Ishikawa (cell line): Measurements from ENCODE around the gene MOGAT1.

Experiments
- CEBPB ChIP-seq: IDR thresholded peaks from 2 replicates; pipeline ENCODE4 v1.6.1; 2012
- CREB1 ChIP-seq: IDR thresholded peaks from 2 replicates; pipeline ENCODE4 v1.6.1; 2012; ENCODE audit warnings: low read depth
- EGR1 ChIP-seq: IDR thresholded peaks from 2 replicates; pipeline ENCODE4 v1.6.1; 2012
- EP300 ChIP-seq: IDR thresholded peaks from 2 replicates; pipeline ENCODE4 v1.6.1; 2012; ENCODE audit warnings: borderline replicate concordance
- FOXM1 ChIP-seq: IDR thresholded peaks from 2 replicates; pipeline ENCODE4 v1.6.1; 2012; ENCODE audit warnings: low read depth, borderline replicate concordance
- MAX ChIP-seq: IDR thresholded peaks from 2 replicates; pipeline ENCODE4 v1.6.1; 2012
- NFIC ChIP-seq: IDR thresholded peaks from 2 replicates; pipeline ENCODE4 v1.6.1; 2012
- RAD21 ChIP-seq: IDR thresholded peaks from 2 replicates; pipeline ENCODE4 v1.6.1; 2012; ENCODE audit warnings: low read depth
- REST ChIP-seq: IDR thresholded peaks from 2 replicates; pipeline ENCODE4 v1.6.1; 2012; ENCODE audit warnings: low read depth, mild to moderate bottlenecking
- TAF1 ChIP-seq: IDR thresholded peaks from 2 replicates; pipeline ENCODE4 v1.6.1; 2012; ENCODE audit warnings: low read depth, mild to moderate bottlenecking
- TCF12 ChIP-seq: IDR thresholded peaks from 2 replicates; pipeline ENCODE4 v1.6.1; 2012; ENCODE audit warnings: low read depth
- TEAD4 ChIP-seq: IDR thresholded peaks from 2 replicates; pipeline ENCODE4 v1.6.1; 2012
- YY1 ChIP-seq: IDR thresholded peaks from 2 replicates; pipeline ENCODE4 v1.6.1; 2012; ENCODE audit warnings: low read depth
- ZBTB7A ChIP-seq: IDR thresholded peaks from 2 replicates; pipeline ENCODE4 v1.6.1; 2012; ENCODE audit warnings: low read depth
- TF ChIP-seq, protein P1 (sequence below): IDR thresholded peaks from 2 replicates; pipeline ENCODE4 v1.6.1; 2012

MOGAT1 gene

GRCh38 chr2:222738809-222739208 is 67.4 kb downstream of the MOGAT1 start:
- TF ChIP-seq ZBTB7A (no peak), TAF1 (no peak), EP300 (no peak), CREB1 (no peak)

GRCh38 chr2:222739939-222740338 is 68.5 kb downstream of the MOGAT1 start:
- no peak for TF ChIP-seq RAD21
- no peak for TF ChIP-seq REST
- no peak for TF ChIP-seq EGR1
- no peak for TF ChIP-seq TAF1
- TF ChIP-seq EP300 = no peak
- no peak for TF ChIP-seq ZBTB7A
- TF ChIP-seq, protein P1, sequence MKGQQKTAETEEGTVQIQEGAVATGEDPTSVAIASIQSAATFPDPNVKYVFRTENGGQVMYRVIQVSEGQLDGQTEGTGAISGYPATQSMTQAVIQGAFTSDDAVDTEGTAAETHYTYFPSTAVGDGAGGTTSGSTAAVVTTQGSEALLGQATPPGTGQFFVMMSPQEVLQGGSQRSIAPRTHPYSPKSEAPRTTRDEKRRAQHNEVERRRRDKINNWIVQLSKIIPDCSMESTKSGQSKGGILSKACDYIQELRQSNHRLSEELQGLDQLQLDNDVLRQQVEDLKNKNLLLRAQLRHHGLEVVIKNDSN = no peak
- no peak for TF ChIP-seq FOXM1
- TF ChIP-seq MAX = no peak
- TF ChIP-seq YY1 = no peak
- no peak for TF ChIP-seq TCF12
- no peak for TF ChIP-seq CEBPB

- no peak for TF ChIP-seq FOXM1
- no peak for TF ChIP-seq TCF12
- TF ChIP-seq YY1 = no peak
- TF ChIP-seq TAF1 = no peak
- no peak for TF ChIP-seq MAX
- no peak for TF ChIP-seq EP300
- no peak for TF ChIP-seq EGR1
- TF ChIP-seq ZBTB7A = no peak
- no peak for TF ChIP-seq CREB1
- TF ChIP-seq RAD21 = no peak
- TF ChIP-seq, protein P1 = no peak
- no peak for TF ChIP-seq NFIC
- TF ChIP-seq CEBPB = no peak
- TF ChIP-seq REST = no peak
- no peak for TF ChIP-seq TEAD4
Observed at GRCh38 chr2:222743251-222743812, 71.9 kb downstream of the MOGAT1 start.

GRCh38 chr2:222745836-222746559 is 74.5 kb downstream of the MOGAT1 start:
- TF ChIP-seq EP300 (no peak), TCF12 (no peak), ZBTB7A (no peak), FOXM1 (no peak), YY1 (no peak), TEAD4 (no peak), RAD21 (no peak), MAX (no peak), TAF1 (no peak)
- TF ChIP-seq, protein P1 = no peak

GRCh38 chr2:222747526-222748160 is 76.2 kb downstream of the MOGAT1 start:
- no peak for TF ChIP-seq CREB1
- TF ChIP-seq, protein P1 = no peak
- no peak for TF ChIP-seq CEBPB
- no peak for TF ChIP-seq FOXM1
- TF ChIP-seq ZBTB7A = no peak
- TF ChIP-seq MAX = no peak
- TF ChIP-seq EP300 = no peak
- no peak for TF ChIP-seq NFIC
- TF ChIP-seq EGR1 = no peak
- TF ChIP-seq TAF1 = no peak
- no peak for TF ChIP-seq RAD21
